ENCODE data around the gene RSPH1.

DNA sequence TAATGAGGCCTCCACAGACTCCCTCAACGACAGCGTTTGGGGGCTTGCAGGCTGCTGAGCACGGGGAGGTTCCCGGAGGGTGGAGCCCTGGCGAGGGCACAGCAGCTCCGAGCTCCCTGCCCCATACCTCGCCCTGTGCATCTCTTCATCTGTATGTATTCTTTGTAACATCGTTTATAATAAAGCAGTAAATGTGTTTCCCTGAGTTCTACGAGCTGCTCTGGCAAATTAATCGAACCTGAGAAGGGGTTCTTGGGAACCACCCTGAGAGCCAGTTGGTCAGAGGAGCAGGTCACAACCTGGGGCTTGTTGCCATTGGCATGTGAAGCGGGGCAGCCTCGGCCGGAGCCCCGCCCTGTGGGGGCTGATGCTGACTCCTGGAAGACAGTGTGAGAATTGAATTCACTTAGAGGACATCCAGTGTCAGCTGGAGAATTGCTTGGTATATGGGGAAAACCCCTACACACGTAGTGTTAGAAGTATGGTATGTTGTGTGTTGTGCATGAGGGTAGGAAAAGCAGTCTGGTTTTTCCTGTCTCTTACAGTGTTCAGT is 29.1 kb upstream of the RSPH1 start:
- TF ChIP-seq, protein P1, sequence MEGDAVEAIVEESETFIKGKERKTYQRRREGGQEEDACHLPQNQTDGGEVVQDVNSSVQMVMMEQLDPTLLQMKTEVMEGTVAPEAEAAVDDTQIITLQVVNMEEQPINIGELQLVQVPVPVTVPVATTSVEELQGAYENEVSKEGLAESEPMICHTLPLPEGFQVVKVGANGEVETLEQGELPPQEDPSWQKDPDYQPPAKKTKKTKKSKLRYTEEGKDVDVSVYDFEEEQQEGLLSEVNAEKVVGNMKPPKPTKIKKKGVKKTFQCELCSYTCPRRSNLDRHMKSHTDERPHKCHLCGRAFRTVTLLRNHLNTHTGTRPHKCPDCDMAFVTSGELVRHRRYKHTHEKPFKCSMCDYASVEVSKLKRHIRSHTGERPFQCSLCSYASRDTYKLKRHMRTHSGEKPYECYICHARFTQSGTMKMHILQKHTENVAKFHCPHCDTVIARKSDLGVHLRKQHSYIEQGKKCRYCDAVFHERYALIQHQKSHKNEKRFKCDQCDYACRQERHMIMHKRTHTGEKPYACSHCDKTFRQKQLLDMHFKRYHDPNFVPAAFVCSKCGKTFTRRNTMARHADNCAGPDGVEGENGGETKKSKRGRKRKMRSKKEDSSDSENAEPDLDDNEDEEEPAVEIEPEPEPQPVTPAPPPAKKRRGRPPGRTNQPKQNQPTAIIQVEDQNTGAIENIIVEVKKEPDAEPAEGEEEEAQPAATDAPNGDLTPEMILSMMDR (IDR thresholded peaks at IDR 0.05; ENCODE audit: low read depth, low read length, poor library complexity, severe bottlenecking) = no peak
- no peak for TF ChIP-seq EZH2phosphoT487 (IDR thresholded peaks at IDR 0.05; ENCODE audit: borderline replicate concordance, low read length)
